Ascending aorta (tissue), 2 donors: ENCODE data around the gene ETV6. TPM values are rescaled to one million over a fixed set of nuclear protein-coding genes. Genes with fewer than 3 reads are reported as not detected.

Source experiments
- DNase-seq, 2 donors: peaks; one replicate each; pipeline ENCODE4 v3.0.0-alpha.2; 2019; ENCODE audit warnings: low spot score in 2 of 2
- H3K27ac ChIP-seq, 2 donors: fragments of 200-600 bp; sonication (generic); one replicate each; pipeline ENCODE4 v1.5.1; 2016 to 2017; ENCODE audit warnings: mild to moderate bottlenecking in 1 of 2
- H3K27me3 ChIP-seq: fragments of 200-600 bp; sonication (generic); one replicate; pipeline ENCODE4 v1.5.1; 2017
- H3K36me3 ChIP-seq, 2 donors: fragments of 200-600 bp; sonication (generic); one replicate each; pipeline ENCODE4 v1.5.1; 2016
- H3K4me1 ChIP-seq, 2 donors: fragments of 200-600 bp; sonication (generic); one replicate each; pipeline ENCODE4 v1.5.1; 2016 to 2017; ENCODE audit warnings: mild to moderate bottlenecking in 1 of 2
- H3K4me3 ChIP-seq, 2 donors: fragments of 200-600 bp; sonication (generic); one replicate each; pipeline ENCODE4 v1.5.1; 2016 to 2017; ENCODE audit warnings: mild to moderate bottlenecking in 1 of 2
- H3K9me3 ChIP-seq, 2 donors: fragments of 200-600 bp; sonication (generic); one replicate each; pipeline ENCODE4 v1.5.1; 2016
- CTCF ChIP-seq, 3 experiments: fragments of 200-600 bp in 2 of 3; fragments of 450-650 bp in 1 of 3; sonication (generic) in 2 of 3; IDR thresholded peaks; one replicate each; pipeline ENCODE4 v1.5.1; 2016 to 2019; ENCODE audit warnings: antibody characterized with exemption in 3 of 3, mild to moderate bottlenecking in 1 of 3, moderate library complexity in 1 of 3
- intact Hi-C: fragments of 100-400 bp; cut with DNase I; formaldehyde crosslinking; loops from one replicate; pipeline ENCODE4 v1.15.1; 2023
- total RNA-seq: library from RNA; depleted of rRNA; stranded (reverse); fragments of >200 nt; gene quantifications from one replicate; pipeline ENCODE4 v1.1.0, GENCODE V29; 2016

ETV6 gene
- total RNA-seq, 1 donor from 2014 or later = 21.6 TPM

- no peaks in the 10 kb centered on the region for H3K36me3 ChIP-seq
- H3K9me3 ChIP-seq = no peaks in the 10 kb centered on the region
- peak overlapping the region; percentile 89 for H3K27ac ChIP-seq
- no peak for DNase-seq
- no peak for TF ChIP-seq CTCF (IDR thresholded peaks at IDR 0.05)
- intact Hi-C loops = loop anchor here (2.0 to 10.0 kb wide), 2 partner anchors 15 to 1141 kb away; no protein-coding TSS in a partner anchor
- no peaks in the 10 kb centered on the region for H3K27me3 ChIP-seq
- peaks cover 21 to 63% of the 10 kb centered on the region in 2 donors for H3K4me1 ChIP-seq
- peak overlapping the region in 1 of 2 donors; percentile 6 for H3K4me3 ChIP-seq
Observed at GRCh38 chr12:11763760-11764520, 114.5 kb downstream of the ETV6 start.

- TF ChIP-seq CTCF (IDR thresholded peaks at IDR 0.05) = no peak
- no peaks in the 10 kb centered on the region for H3K9me3 ChIP-seq
- H3K27me3 ChIP-seq = no peaks in the 10 kb centered on the region
- H3K36me3 ChIP-seq = no peaks in the 10 kb centered on the region
- DNase-seq = no peak
- intact Hi-C loops = loop anchor here (10.0 kb wide), 1 partner anchor 1140 kb away; no protein-coding TSS in a partner anchor
- H3K4me3 ChIP-seq = no peak overlapping the region
- H3K4me1 ChIP-seq = peaks cover 21 to 62% of the 10 kb centered on the region in 2 donors
- peak overlapping the region; percentile 89 for H3K27ac ChIP-seq
Observed at GRCh38 chr12:11764837-11765236, 115.4 kb downstream of the ETV6 start.

DNA sequence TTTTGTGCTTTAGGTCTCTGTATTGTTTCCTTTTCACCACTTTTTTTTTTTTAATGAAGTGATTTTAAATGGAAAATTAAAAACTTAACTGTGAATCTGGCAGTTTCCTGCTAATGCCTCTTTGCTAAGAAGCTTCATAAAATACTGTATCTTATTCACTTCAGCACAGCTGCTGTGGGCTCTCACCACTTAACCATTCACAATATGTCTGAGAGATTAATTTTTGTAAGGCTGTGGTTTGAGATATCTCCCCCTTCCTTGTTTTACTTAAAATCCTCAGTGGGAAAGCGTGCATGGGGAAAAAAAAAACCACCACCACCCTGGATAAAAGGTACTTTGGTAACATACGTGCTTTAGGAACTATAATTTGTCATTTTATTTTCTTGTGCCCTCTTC, 115.9 kb downstream of the ETV6 start:
- intact Hi-C loops = loop anchor here (10.0 kb wide), 1 partner anchor 1139 kb away; no protein-coding TSS in a partner anchor

GRCh38 chr12:11765817-11766794, 116.6 kb downstream of the ETV6 start:
- no peak for TF ChIP-seq CTCF (IDR thresholded peaks at IDR 0.05)
- Histone ChIP-seq H3K27me3 (no peaks in the 10 kb centered on the region), H3K36me3 (no peaks in the 10 kb centered on the region), H3K4me1 (peaks cover 21 to 62% of the 10 kb centered on the region in 2 donors), H3K9me3 (no peaks in the 10 kb centered on the region), H3K27ac (peak overlapping the region; percentile 89), H3K4me3 (peak overlapping the region in 1 of 2 donors; percentile 17)
- peak in 1 of 2 donors; percentile 81 for DNase-seq
- intact Hi-C loops = loop anchor here (10.0 kb wide), 1 partner anchor 1139 kb away; no protein-coding TSS in a partner anchor

More for the DNA sequence above, 115.9 kb downstream of the ETV6 start:
- peaks cover 21 to 62% of the 10 kb centered on the region in 2 donors for H3K4me1 ChIP-seq
- H3K27ac ChIP-seq = peak overlapping the region; percentile 89
- TF ChIP-seq CTCF (IDR thresholded peaks at IDR 0.05) = no peak
- DNase-seq = no peak
- H3K4me3 ChIP-seq = peak overlapping the region in 1 of 2 donors; percentile 17
- H3K9me3 ChIP-seq = no peaks in the 10 kb centered on the region
- no peaks in the 10 kb centered on the region for H3K36me3 ChIP-seq
- no peaks in the 10 kb centered on the region for H3K27me3 ChIP-seq

- Histone ChIP-seq H3K4me1 (peaks cover 20 to 62% of the 10 kb centered on the region in 2 donors), H3K27ac (peak overlapping the region; percentile 89), H3K27me3 (no peaks in the 10 kb centered on the region), H3K36me3 (no peaks in the 10 kb centered on the region), H3K4me3 (no peak overlapping the region), H3K9me3 (no peaks in the 10 kb centered on the region)
- no peak for DNase-seq
- intact Hi-C loops = loop anchor here (10.0 kb wide), 1 partner anchor 1138 kb away; no protein-coding TSS in a partner anchor
- no peak for TF ChIP-seq CTCF (IDR thresholded peaks at IDR 0.05)
Observed at GRCh38 chr12:11767029-11767724, 117.7 kb downstream of the ETV6 start.
